ENCODE data around the gene NCF4.

Gene NCF4

GRCh38 chr22:36860821-36861659 is at the start of gene NCF4:
NCF4 (plus strand) TSS chr22:36861006; CDS start chr22:36861172, 166 bp downstream.
- no peak for DNase-seq

- DNase-seq = no peak
Measured at GRCh38 chr22:36811094-36811800, 49.6 kb upstream of the NCF4 start.

- no peak for DNase-seq
Measured at GRCh38 chr22:36814801-36815200, 46.0 kb upstream of the NCF4 start.

GRCh38 chr22:36815558-36816338 is 45.1 kb upstream of the NCF4 start:
- DNase-seq = no peak

GRCh38 chr22:36816339-36816635 is 44.5 kb upstream of the NCF4 start:
- no peak for DNase-seq

- no peak for DNase-seq
Measured at GRCh38 chr22:36816636-36817524, 43.9 kb upstream of the NCF4 start, which contains the start of gene PVALB. PVALB (minus strand) TSS chr22:36817035; CDS start chr22:36817005, 30 bp downstream.

GRCh38 chr22:36817525-36817848 is 43.3 kb upstream of the NCF4 start:
- DNase-seq = no peak

GRCh38 chr22:36818010-36818642 is 42.7 kb upstream of the NCF4 start:
- no peak for DNase-seq

GRCh38 chr22:36819112-36819511 is 41.7 kb upstream of the NCF4 start:
- DNase-seq = peak; percentile 79

GRCh38 chr22:36822581-36822980 is 38.2 kb upstream of the NCF4 start:
- peak; percentile 77 for DNase-seq

GRCh38 chr22:36823186-36823839 is 37.5 kb upstream of the NCF4 start:
- DNase-seq = no peak

GRCh38 chr22:36824655-36825054 is 36.2 kb upstream of the NCF4 start:
- DNase-seq = no peak

- no peak for DNase-seq
Measured at GRCh38 chr22:36826262-36826661, 34.5 kb upstream of the NCF4 start.

GRCh38 chr22:36828815-36829214 is 32.0 kb upstream of the NCF4 start:
- DNase-seq = no peak

GRCh38 chr22:36829370-36830002 is 31.3 kb upstream of the NCF4 start:
- DNase-seq = no peak

GRCh38 chr22:36830601-36831000 is 30.2 kb upstream of the NCF4 start:
- DNase-seq = no peak

- no peak for DNase-seq
Measured at GRCh38 chr22:36831206-36831605, 29.6 kb upstream of the NCF4 start.

GRCh38 chr22:36831717-36832116 is 29.1 kb upstream of the NCF4 start:
- no peak for DNase-seq

GRCh38 chr22:36833073-36833472 is 27.7 kb upstream of the NCF4 start:
- no peak for DNase-seq

- no peak for DNase-seq
Measured at GRCh38 chr22:36835903-36836302, 24.9 kb upstream of the NCF4 start.

All from islet precursor cell (in vitro differentiated cells).